Measurements from ENCODE around the gene DENND1A.

The DENND1A gene

GRCh38 chr9:123617952-123618678 is 311.8 kb downstream of the DENND1A start:
- no peaks in the 10 kb centered on the region for H3K27me3 ChIP-seq
- peaks cover 0 to 44% (median 0%) of the 10 kb centered on the region in 11 experiments; a peak in 5 of 22 replicates for H4K20me1 ChIP-seq
- H3K4me3 ChIP-seq, result no peak overlapping the region
- TF ChIP-seq Cebpa-rat (IDR thresholded peaks at IDR 0.05), result no peak
- H3K9me3 ChIP-seq (replicated peaks in 1 of 11), result no peaks in the 10 kb centered on the region
- H3K4me1 ChIP-seq, result peaks cover 0 to 20% (median 14%) of the 10 kb centered on the region in 10 experiments; a peak in 12 of 20 replicates
- no peak overlapping the region for H3K9ac ChIP-seq
- no peak overlapping the region for H3K4me2 ChIP-seq
- H3K36me3 ChIP-seq, result peaks cover 0 to 91% (median 37%) of the 10 kb centered on the region in 11 experiments; a peak in 16 of 22 replicates
- H3K27ac ChIP-seq, result no peak overlapping the region

- no peak overlapping the region for H3K4me3 ChIP-seq
- H3K9ac ChIP-seq, result no peak overlapping the region
- peaks cover 0 to 90% (median 34%) of the 10 kb centered on the region in 11 experiments; a peak in 15 of 22 replicates for H3K36me3 ChIP-seq
- no peak overlapping the region for H3K27ac ChIP-seq
- H3K9me3 ChIP-seq (replicated peaks in 1 of 11), result no peaks in the 10 kb centered on the region
- no peak overlapping the region for H3K4me2 ChIP-seq
- TF ChIP-seq Cebpa-rat (IDR thresholded peaks at IDR 0.05), result no peak
- H3K27me3 ChIP-seq, result no peaks in the 10 kb centered on the region
- H4K20me1 ChIP-seq, result peaks cover 0 to 48% (median 0%) of the 10 kb centered on the region in 11 experiments; a peak in 5 of 22 replicates
- peaks cover 0 to 20% (median 14%) of the 10 kb centered on the region in 10 experiments; a peak in 12 of 20 replicates for H3K4me1 ChIP-seq
Observed at GRCh38 chr9:123617286-123617685, 312.6 kb downstream of the DENND1A start.

- no peaks in the 10 kb centered on the region for H3K9me3 ChIP-seq (replicated peaks in 1 of 11)
- H3K27ac ChIP-seq, result no peak overlapping the region
- no peak for TF ChIP-seq Cebpa-rat (IDR thresholded peaks at IDR 0.05)
- H3K4me3 ChIP-seq, result no peak overlapping the region
- H4K20me1 ChIP-seq, result peaks cover 0 to 44% (median 0%) of the 10 kb centered on the region in 11 experiments; a peak in 5 of 22 replicates
- H3K9ac ChIP-seq, result no peak overlapping the region
- H3K27me3 ChIP-seq, result no peaks in the 10 kb centered on the region
- no peak overlapping the region for H3K4me2 ChIP-seq
- H3K4me1 ChIP-seq, result peaks cover 0 to 20% (median 14%) of the 10 kb centered on the region in 10 experiments; a peak in 12 of 20 replicates
- H3K36me3 ChIP-seq, result peaks cover 0 to 84% (median 32%) of the 10 kb centered on the region in 11 experiments; a peak in 14 of 22 replicates
Observed at GRCh38 chr9:123616707-123617106, 313.2 kb downstream of the DENND1A start.

- Histone ChIP-seq H3K9me3 (replicated peaks in 1 of 11) (no peaks in the 10 kb centered on the region), H3K4me2 (peak overlapping the region in 7 of 11 experiments; percentile 22 to 67 (median 52); a peak in 12 of 22 replicates), H3K4me3 (no peak overlapping the region), H4K20me1 (peaks cover 0 to 53% (median 0%) of the 10 kb centered on the region in 11 experiments; a peak in 5 of 22 replicates), H3K4me1 (peaks cover 0 to 20% (median 14%) of the 10 kb centered on the region in 10 experiments; a peak in 12 of 20 replicates), H3K36me3 (peaks cover 0 to 77% (median 24%) of the 10 kb centered on the region in 11 experiments; a peak in 14 of 22 replicates), H3K9ac (no peak overlapping the region), H3K27ac (peak overlapping the region in 1 of 11 experiments; percentile 30; a peak in 1 of 22 replicates), H3K27me3 (no peaks in the 10 kb centered on the region)
- no peak for TF ChIP-seq Cebpa-rat (IDR thresholded peaks at IDR 0.05)
Observed at GRCh38 chr9:123615381-123615780, 314.5 kb downstream of the DENND1A start.

- Histone ChIP-seq H3K9ac (no peak overlapping the region), H3K4me2 (peak overlapping the region in 5 of 11 experiments; percentile 42 to 67 (median 60); a peak in 8 of 22 replicates), H3K27me3 (no peaks in the 10 kb centered on the region), H3K9me3 (replicated peaks in 1 of 11) (no peaks in the 10 kb centered on the region), H3K27ac (no peak overlapping the region), H3K4me1 (peaks cover 0 to 20% (median 14%) of the 10 kb centered on the region in 10 experiments; a peak in 12 of 20 replicates), H4K20me1 (peaks cover 0 to 61% (median 0%) of the 10 kb centered on the region in 11 experiments; a peak in 5 of 22 replicates), H3K36me3 (peaks cover 0 to 81% (median 31%) of the 10 kb centered on the region in 11 experiments; a peak in 15 of 22 replicates), H3K4me3 (no peak overlapping the region)
- TF ChIP-seq Cebpa-rat (IDR thresholded peaks at IDR 0.05), result no peak
Observed at GRCh38 chr9:123614306-123615263, 315.3 kb downstream of the DENND1A start.

GRCh38 chr9:123611226-123611625 is 318.7 kb downstream of the DENND1A start:
- peaks cover 0 to 79% (median 39%) of the 10 kb centered on the region in 11 experiments; a peak in 16 of 22 replicates for H3K36me3 ChIP-seq
- H3K27me3 ChIP-seq, result no peaks in the 10 kb centered on the region
- TF ChIP-seq Cebpa-rat (IDR thresholded peaks at IDR 0.05), result no peak

GRCh38 chr9:123609844-123610243 is 320.1 kb downstream of the DENND1A start:
- Histone ChIP-seq H3K9ac (no peak overlapping the region), H3K4me3 (no peak overlapping the region), H3K27ac (no peak overlapping the region), H3K4me1 (peaks cover 0 to under 1% (median 0%) of the 10 kb centered on the region in 10 experiments; a peak in 4 of 20 replicates), H3K4me2 (no peak overlapping the region), H3K36me3 (peaks cover 0 to 82% (median 52%) of the 10 kb centered on the region in 11 experiments; a peak in 18 of 22 replicates), H4K20me1 (peaks cover 0 to 70% (median 0%) of the 10 kb centered on the region in 11 experiments; a peak in 4 of 22 replicates), H3K27me3 (no peaks in the 10 kb centered on the region), H3K9me3 (replicated peaks in 1 of 11) (no peaks in the 10 kb centered on the region)
- TF ChIP-seq Cebpa-rat (IDR thresholded peaks at IDR 0.05), result no peak

More at GRCh38 chr9:123611226-123611625, 318.7 kb downstream of the DENND1A start:
- Histone ChIP-seq H3K4me1 (peaks cover 0 to 15% (median 12%) of the 10 kb centered on the region in 10 experiments; a peak in 12 of 20 replicates), H3K27ac (no peak overlapping the region), H4K20me1 (peaks cover 0 to 70% (median 0%) of the 10 kb centered on the region in 11 experiments; a peak in 5 of 22 replicates), H3K9me3 (replicated peaks in 1 of 11) (no peaks in the 10 kb centered on the region), H3K4me3 (no peak overlapping the region), H3K4me2 (no peak overlapping the region), H3K9ac (no peak overlapping the region)

GRCh38 chr9:123608104-123608503 is 321.8 kb downstream of the DENND1A start:
- no peaks in the 10 kb centered on the region for H3K27me3 ChIP-seq
- H3K4me3 ChIP-seq, result no peak overlapping the region
- H3K27ac ChIP-seq, result no peak overlapping the region
- H3K9me3 ChIP-seq (replicated peaks in 1 of 11), result no peaks in the 10 kb centered on the region
- H3K36me3 ChIP-seq, result peaks cover 0 to 81% (median 63%) of the 10 kb centered on the region in 11 experiments; a peak in 18 of 22 replicates
- H3K9ac ChIP-seq, result no peak overlapping the region
- H3K4me2 ChIP-seq, result no peak overlapping the region
- no peaks in the 10 kb centered on the region for H3K4me1 ChIP-seq
- H4K20me1 ChIP-seq, result peaks cover 0 to 73% (median 0%) of the 10 kb centered on the region in 11 experiments; a peak in 3 of 22 replicates
- no peak for TF ChIP-seq Cebpa-rat (IDR thresholded peaks at IDR 0.05)
